GM21381 (cell line): ENCODE results near the gene WNT1.

Experiments used
- ATAC-seq: cut with Tn5 transposase; IDR thresholded peaks from one replicate; pipeline ENCODE4 v1.9.1; 2021; ENCODE audit warnings: mild to moderate bottlenecking, moderate library complexity; ENCODE audit not compliant: unreplicated experiment

The WNT1 gene

GRCh38 chr12:48999371-49000131, 21.4 kb downstream of the WNT1 start, which contains the start of gene DDN:
TSS of gene DDN (minus strand) at chr12:48999375. CDS start at chr12:48999287, 88 bp downstream.
- ATAC-seq = peak; percentile 31

DNA sequence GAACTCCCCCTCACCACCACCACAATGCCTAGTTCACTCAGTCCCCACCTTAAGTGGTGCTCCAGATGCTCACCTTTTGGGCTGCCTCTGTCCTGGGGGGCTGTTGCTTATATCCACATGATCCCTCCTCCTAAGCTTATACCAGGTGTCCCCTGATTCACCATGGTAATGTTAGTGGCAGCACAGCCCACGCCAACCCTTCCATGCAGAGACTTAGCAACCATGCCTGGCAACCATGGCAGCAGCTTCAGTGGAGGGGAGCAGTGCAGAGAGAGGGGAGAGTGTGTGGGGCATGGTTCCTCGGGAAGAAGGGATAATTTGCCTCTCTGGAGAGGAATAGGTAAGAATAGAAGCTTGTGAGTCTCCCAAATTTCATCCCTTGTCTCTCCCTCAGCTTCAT, 22.2 kb downstream of the WNT1 start:
- no peak for ATAC-seq

DNA sequence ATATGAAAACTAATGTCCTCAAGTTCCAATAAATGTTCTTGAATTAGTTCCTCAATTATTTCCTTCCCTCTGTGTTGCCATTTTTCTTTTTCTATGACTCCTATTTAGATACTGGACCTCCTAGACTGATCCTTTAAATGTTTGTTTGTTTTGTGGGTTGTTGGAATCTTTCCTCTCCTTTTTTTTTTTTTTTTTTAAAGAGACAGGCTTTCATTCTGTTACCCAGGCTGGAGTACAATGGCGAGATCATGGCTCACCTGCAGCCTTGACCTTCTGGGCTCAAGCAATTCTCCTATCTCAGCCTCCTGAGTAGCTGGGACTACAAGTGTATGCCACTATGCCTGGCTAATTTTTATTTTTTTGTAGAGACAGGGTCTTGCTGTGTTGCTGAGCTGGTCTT, 30.8 kb downstream of the WNT1 start:
- ATAC-seq = no peak

- no peak for ATAC-seq
Observed at GRCh38 chr12:49010092-49010668, 32.1 kb downstream of the WNT1 start.

- no peak for ATAC-seq
Observed at GRCh38 chr12:49012739-49013138, 34.6 kb downstream of the WNT1 start.

- no peak for ATAC-seq
Observed at GRCh38 chr12:49013428-49013827, 35.3 kb downstream of the WNT1 start.

DNA sequence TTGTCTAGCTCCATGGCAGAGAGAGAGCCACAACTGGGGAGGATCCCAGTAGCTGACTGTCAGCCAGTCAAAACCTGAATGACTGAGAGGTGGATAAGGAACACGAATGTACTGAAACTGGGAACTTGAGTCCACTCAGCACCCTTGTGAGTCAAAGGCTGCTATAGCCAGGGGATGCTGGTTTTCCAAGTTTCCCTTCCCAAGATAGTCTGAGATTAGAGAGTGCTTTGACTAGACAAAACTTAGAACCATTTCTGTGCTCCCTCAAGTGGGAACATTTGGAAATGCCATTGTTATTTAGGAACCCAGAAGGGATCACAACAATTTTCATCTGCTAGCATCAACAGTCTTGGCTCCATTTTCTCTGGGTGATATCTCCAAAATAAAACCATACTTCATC, 36.4 kb downstream of the WNT1 start:
- ATAC-seq = no peak

- no peak for ATAC-seq
Observed at GRCh38 chr12:49015196-49015595, 37.1 kb downstream of the WNT1 start.

DNA sequence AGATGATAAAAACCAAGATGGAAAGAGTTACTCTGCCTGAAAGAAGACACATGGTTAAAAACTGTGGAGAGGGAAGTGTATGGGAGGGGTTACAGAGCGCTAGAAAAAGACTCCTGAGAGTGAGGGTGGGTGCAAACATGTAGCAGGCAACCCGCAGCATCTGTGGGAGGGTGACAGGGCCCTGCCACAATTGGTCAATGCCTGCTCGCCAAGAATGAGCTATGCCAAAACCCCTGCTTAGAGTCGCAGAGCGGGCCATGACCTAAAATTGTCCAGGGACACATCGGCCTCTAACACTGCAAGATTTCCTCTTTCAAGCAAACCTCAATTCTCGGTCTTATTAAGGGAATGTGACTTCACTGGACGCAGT, 39.8 kb downstream of the WNT1 start:
- no peak for ATAC-seq

DNA sequence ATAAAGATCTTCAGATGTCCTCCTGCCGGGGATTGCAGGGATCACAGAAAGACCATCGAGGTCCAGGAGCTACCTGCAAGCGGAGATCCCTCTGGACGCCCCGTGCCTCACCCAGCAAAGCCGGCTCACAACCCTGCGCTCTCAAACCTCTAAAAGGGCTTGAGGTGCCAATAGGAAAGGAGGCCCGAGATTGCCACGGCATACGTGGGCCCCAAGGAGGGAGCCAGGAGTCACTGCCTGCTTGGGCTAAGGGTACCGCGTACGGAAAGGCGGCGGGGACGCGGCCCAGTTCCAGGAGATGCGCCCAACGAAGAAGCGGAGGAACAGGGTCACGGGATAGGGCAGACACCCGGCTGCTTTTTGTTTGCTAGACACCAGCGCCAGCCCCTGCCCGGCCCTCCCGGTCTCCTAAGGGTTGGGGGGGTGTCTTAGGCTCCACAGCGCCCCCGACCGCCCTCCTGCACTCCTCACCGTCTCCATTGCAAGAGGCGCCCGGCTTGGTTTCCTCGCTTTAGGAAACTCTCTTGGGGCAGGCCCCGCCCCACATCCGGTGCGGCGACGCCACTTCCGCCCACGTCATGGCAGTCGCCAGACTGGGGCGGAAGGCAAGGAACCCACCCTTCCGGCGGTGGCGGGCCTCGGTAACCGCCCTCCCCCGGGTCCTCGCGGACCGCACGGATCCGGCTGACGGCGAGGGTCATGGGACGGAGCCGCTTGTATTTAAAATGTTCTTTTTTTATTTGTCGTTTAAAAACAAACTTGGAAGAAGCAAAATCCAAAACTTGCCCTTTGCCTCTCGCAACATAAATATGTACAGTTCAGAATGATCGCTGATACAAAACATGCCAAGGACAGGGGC, 40.4 kb downstream of the WNT1 start, which contains the start of gene PRKAG1:
TSS of gene PRKAG1 (minus strand) at position 516 of the 859 bp plus-strand sequence. CDS start at position 480, 36 bp downstream.
- peak; percentile 87 for ATAC-seq

DNA sequence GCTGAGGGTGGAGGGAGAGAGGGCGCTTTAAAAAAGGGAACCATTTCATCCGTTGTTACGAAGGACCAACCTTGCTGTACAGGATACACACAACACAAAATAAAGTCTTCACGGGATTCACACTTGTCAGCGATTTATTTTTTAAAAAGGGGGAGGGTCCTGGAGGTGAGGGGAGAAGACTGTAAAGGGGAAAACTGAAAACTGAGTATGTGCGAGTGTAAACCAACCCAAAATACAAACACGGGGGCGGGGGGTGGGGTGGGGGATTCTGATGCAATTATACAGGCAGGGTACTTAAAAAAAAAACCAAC, 41.0 kb downstream of the WNT1 start:
- peak; percentile 20 for ATAC-seq

DNA sequence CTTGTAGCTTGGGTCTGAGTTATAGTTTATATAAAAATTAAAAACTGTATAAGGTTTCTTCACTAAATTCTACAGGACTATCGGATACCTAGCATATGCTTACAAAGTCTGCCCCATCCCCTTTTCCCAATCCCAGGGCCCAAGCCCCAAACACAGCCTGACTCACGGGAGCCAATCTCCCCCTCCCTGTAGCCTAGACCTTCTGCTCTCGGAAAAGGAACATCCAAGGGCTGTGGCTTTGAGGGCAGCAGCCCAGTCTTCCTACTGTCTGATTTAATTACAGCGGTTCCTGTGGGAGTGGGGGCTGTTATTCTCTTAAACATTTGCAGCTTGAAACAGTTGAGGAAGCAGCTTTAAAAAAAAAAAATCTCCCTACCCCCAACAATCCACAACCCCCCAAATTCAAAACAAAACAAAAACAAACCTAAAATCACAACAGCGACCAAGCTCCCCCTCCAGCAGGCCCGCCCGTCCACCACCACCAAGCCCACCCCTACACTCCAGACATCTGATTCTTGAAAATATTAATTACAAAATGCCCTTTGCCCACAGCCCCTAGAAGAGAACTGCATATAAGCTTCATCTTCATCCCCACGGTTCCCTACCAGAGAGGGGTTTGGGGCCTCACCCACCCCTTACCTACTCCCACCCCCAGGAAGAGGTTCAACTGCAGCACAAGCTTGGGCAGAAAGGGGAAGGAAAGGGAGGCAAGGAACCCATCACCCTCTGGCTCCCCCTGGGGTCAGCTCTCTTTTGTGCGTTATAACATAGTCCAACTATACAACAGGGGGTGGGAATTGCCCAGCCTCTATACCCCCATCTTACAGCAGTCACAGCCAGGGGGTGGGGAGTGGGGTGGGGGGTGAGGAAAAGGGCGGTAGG, 41.6 kb downstream of the WNT1 start:
- no peak for ATAC-seq

DNA sequence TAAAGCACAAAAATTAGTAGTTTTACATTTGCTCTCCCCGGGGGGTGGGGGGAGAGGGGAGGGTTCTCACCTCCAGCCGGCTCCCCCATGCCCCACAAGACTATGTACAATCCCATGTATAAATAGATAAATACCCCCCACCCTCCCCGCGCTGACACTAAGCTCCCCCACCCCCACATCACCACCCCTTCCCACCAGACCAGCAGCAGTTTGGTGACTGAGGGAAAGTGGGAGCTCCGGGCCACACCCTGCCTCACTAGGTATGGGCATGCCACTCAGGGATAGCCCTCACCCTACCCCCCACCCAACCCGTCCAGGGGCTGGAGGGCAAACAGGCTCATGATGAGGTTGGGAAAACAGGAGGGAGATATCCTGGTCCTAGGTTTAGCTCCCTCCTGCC, 42.3 kb downstream of the WNT1 start:
- no peak for ATAC-seq

- no peak for ATAC-seq
Observed at GRCh38 chr12:49021292-49021915, 43.3 kb downstream of the WNT1 start.

- no peak for ATAC-seq
Observed at GRCh38 chr12:49022558-49023178, 44.5 kb downstream of the WNT1 start.

- no peak for ATAC-seq
Observed at GRCh38 chr12:49023812-49024211, 45.7 kb downstream of the WNT1 start.

GRCh38 chr12:49024543-49024942, 46.4 kb downstream of the WNT1 start:
- ATAC-seq = no peak

DNA sequence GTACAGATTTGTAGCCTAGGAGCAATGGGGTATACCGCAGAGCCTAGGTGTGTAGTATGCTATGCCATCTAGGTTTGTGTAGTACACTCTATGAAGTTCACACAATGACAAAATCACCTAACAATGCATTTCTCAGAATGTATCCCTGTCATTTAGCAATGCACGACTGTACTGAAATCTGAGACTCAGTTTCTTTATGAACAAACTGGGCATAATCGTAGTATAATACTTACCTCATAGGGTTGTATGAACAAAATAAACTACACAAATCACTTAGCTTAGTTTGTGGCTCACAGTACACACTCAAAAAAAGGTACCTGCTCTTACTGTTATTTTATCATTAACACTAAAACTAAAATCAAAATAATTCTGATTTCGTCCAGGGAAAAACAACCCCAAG, 47.3 kb downstream of the WNT1 start:
- ATAC-seq = no peak

- no peak for ATAC-seq
Observed at GRCh38 chr12:49026101-49026500, 48.0 kb downstream of the WNT1 start.
